HG03521 (cell line): ENCODE data around the gene TM4SF20.
A peak's percentile ranks its signal among the peaks of the same experiment; 100 is the strongest.

Experiments
- ATAC-seq: cut with Tn5 transposase; IDR thresholded peaks from one replicate; pipeline ENCODE4 v1.9.1; 2021; ENCODE audit warnings: mild to moderate bottlenecking, moderate library complexity; ENCODE audit not compliant: unreplicated experiment

Gene TM4SF20

GRCh38 chr2:227379095-227379494, at the start of gene TM4SF20:
TM4SF20 (minus strand) TSS chr2:227379306; CDS start chr2:227379268, 38 bp downstream.
- ATAC-seq: no peak

- ATAC-seq: no peak
These were observed 49.7 kb upstream of the TM4SF20 start for GRCh38 chr2:227428731-227429285.

- no peak for ATAC-seq
These were observed 44.8 kb upstream of the TM4SF20 start for GRCh38 chr2:227423656-227424499.

- no peak for ATAC-seq
These were observed 41.3 kb upstream of the TM4SF20 start for GRCh38 chr2:227420087-227421052.

GRCh38 chr2:227416701-227417100, 37.6 kb upstream of the TM4SF20 start:
- ATAC-seq: no peak

GRCh38 chr2:227415538-227416424, 36.7 kb upstream of the TM4SF20 start:
- ATAC-seq: no peak

- ATAC-seq: no peak
These were observed 35.7 kb upstream of the TM4SF20 start for GRCh38 chr2:227414846-227415245.

- ATAC-seq: no peak
These were observed 34.3 kb upstream of the TM4SF20 start for GRCh38 chr2:227413371-227413770.

- no peak for ATAC-seq
These were observed 33.8 kb upstream of the TM4SF20 start for GRCh38 chr2:227412877-227413276.

GRCh38 chr2:227411990-227412350, 32.9 kb upstream of the TM4SF20 start:
- ATAC-seq: no peak

GRCh38 chr2:227411320-227411989, 32.3 kb upstream of the TM4SF20 start:
- ATAC-seq: peak; percentile 57

GRCh38 chr2:227410191-227410590, 31.1 kb upstream of the TM4SF20 start:
- ATAC-seq: no peak

- no peak for ATAC-seq
These were observed 28.6 kb upstream of the TM4SF20 start for GRCh38 chr2:227407591-227408151.

GRCh38 chr2:227406177-227407031, 27.3 kb upstream of the TM4SF20 start:
- ATAC-seq: no peak

- ATAC-seq: no peak
These were observed 25.6 kb upstream of the TM4SF20 start for GRCh38 chr2:227404585-227405271.

- ATAC-seq: no peak
These were observed 23.9 kb upstream of the TM4SF20 start for GRCh38 chr2:227402959-227403358.

- ATAC-seq: no peak
These were observed 23.2 kb upstream of the TM4SF20 start for GRCh38 chr2:227402321-227402720.

GRCh38 chr2:227401550-227401949, 22.4 kb upstream of the TM4SF20 start:
- ATAC-seq: no peak
